ENCODE measurements around the gene SIGLEC9. TPM values are rescaled to one million over a fixed set of nuclear protein-coding genes. Genes with fewer than 3 reads are reported as not detected.

SIGLEC9 gene
- total and polyA plus RNA-seq, 8 donors = 0.19 to 4.1 (median 0.91) TPM

DNA sequence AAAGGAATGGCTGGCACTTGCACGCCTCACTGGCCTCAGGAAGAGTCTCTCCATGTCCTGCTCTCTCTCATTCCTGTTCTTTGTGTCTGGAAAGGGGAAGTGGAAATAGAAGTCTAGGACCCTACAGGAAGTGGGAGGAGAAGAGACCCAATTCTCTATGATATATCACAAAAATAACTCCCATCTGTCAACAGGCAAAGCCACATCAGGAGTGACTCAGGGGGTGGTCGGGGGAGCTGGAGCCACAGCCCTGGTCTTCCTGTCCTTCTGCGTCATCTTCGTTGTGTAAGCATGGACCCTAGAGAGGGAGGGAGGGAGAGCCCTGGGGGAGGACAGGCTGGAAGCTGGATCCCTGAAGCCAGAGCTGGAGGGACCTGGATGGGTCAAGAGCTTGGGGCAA, 3.0 kb downstream of the SIGLEC9 start:
- DNase-seq (peak in 1 of 6 donors; percentile 22), FAIRE-seq (no peak), ATAC-seq (peak in 3 of 4 donors; percentile 25 to 50 (median 45))
- Histone ChIP-seq H3K4me1 (no peaks in the 10 kb centered on the region), H3K36me3 (no peaks in the 10 kb centered on the region), H3K9me3 (no peaks in the 10 kb centered on the region), H3K4me3 (no peak overlapping the region), H3K27ac (no peak overlapping the region), H3K27me3 (no peaks in the 10 kb centered on the region)
- TF ChIP-seq, protein P1, sequence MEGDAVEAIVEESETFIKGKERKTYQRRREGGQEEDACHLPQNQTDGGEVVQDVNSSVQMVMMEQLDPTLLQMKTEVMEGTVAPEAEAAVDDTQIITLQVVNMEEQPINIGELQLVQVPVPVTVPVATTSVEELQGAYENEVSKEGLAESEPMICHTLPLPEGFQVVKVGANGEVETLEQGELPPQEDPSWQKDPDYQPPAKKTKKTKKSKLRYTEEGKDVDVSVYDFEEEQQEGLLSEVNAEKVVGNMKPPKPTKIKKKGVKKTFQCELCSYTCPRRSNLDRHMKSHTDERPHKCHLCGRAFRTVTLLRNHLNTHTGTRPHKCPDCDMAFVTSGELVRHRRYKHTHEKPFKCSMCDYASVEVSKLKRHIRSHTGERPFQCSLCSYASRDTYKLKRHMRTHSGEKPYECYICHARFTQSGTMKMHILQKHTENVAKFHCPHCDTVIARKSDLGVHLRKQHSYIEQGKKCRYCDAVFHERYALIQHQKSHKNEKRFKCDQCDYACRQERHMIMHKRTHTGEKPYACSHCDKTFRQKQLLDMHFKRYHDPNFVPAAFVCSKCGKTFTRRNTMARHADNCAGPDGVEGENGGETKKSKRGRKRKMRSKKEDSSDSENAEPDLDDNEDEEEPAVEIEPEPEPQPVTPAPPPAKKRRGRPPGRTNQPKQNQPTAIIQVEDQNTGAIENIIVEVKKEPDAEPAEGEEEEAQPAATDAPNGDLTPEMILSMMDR (IDR thresholded peaks at IDR 0.05) = no peak
- 64 to 76% methylated on average over 4 of the region's 4 CpGs for WGBS, 2 donors
- intact Hi-C loops (cut with DNase I) = no loop called here

DNA sequence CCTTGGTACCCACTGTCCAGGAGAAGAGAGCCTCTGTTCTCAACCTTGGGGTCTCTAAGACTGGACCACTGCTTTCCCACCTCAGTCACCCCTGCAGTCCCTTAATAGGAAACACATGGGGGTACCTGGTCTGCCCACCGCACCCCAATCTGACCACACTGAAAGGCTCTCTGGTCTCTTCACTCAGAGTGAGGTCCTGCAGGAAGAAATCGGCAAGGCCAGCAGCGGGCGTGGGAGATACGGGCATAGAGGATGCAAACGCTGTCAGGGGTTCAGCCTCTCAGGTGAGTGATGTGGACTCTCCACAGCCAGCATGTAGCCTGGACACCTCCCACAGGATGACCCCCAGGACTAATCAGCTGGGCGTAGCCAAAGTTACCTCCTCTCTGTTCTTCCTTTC, 3.5 kb downstream of the SIGLEC9 start:
- DNase-seq (peak in 1 of 6 donors; percentile 41), FAIRE-seq (no peak), ATAC-seq (no peak)
- TF ChIP-seq, protein P1 (IDR thresholded peaks at IDR 0.05) = no peak
- no peaks in the 10 kb centered on the region for H3K4me1 ChIP-seq
- 77 to 81% methylated on average over 7 of the region's 7 CpGs for WGBS, 2 donors
- H3K4me3 ChIP-seq = no peak overlapping the region
- no peaks in the 10 kb centered on the region for H3K36me3 ChIP-seq
- intact Hi-C loops (cut with DNase I) = no loop called here
- no peaks in the 10 kb centered on the region for H3K9me3 ChIP-seq
- H3K27me3 ChIP-seq = no peaks in the 10 kb centered on the region
- H3K27ac ChIP-seq = no peak overlapping the region

DNA sequence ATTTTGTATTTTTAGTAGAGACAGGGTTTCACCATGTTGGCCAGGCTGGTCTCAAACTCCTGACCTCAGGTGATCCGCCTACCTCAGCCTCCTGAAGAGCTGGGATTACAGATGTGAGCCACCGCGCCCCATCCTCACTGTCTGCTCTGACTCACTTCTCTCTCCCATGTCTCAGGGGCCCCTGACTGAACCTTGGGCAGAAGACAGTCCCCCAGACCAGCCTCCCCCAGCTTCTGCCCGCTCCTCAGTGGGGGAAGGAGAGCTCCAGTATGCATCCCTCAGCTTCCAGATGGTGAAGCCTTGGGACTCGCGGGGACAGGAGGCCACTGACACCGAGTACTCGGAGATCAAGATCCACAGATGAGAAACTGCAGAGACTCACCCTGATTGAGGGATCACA, 5.0 kb downstream of the SIGLEC9 start:
- no peak for ATAC-seq
- no peak for DNase-seq
- Histone ChIP-seq H3K4me3 (no peak overlapping the region), H3K27ac (no peak overlapping the region), H3K36me3 (no peaks in the 10 kb centered on the region), H3K9me3 (no peaks in the 10 kb centered on the region), H3K4me1 (no peaks in the 10 kb centered on the region), H3K27me3 (no peaks in the 10 kb centered on the region)
- TF ChIP-seq, protein P1 (IDR thresholded peaks at IDR 0.05) = no peak
- intact Hi-C loops (cut with DNase I) = no loop called here
- WGBS, 2 donors = 74 to 85% methylated on average over 8 of the region's 8 CpGs
- FAIRE-seq = no peak

DNA sequence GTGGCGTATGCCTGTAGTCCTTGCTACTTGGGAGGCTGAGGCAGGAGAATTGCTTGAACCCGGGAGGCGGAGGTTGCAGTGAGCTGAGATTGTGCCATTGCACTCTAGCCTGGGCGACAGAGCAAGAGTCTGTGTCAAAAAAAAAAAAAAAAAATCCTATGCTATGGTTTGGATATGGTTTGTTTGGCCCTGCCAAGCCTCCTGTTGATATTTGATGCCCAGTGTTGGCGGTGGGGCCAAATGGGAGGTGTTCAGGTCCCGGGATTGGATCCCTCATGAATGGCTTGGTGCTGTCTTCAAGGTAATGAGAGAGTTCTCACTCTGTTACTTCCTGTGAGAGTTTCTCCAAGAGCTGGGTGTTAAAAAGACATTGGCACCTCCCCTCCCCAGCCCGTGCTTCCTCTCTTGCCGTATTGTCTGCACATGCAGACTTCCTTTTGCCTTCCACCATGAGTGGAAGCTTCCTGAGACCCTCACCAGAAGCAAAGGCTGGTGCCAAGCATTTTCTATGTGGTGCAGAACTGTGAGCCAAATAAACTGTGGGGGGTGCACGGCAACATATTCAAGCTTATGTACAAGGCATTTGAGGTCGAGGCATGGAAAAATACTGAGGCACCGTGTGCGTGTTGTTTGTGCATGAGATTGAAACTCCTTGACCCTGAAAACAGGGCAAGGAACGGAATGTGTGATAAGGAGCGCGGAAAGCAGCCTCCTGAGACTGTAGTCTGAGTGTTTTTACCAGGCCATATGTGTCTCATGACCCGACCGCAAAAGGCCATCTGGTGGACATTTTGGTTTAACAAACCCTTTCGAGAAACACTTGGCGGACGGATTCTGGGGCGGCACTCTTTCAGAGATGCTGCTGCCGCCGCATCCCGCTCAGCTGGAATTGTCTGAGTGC, 7.3 kb downstream of the SIGLEC9 start:
- WGBS, 2 donors = 48 to 51% methylated on average over 24 of the region's 24 CpGs
- H3K27ac ChIP-seq = peak overlapping the region in 1 of 4 donors; percentile 19

More for the DNA sequence above, 7.3 kb downstream of the SIGLEC9 start:
- DNase-seq (no peak), ATAC-seq (peak in 3 of 4 donors; percentile 24 to 48 (median 42)), FAIRE-seq (no peak)
- Histone ChIP-seq H3K36me3 (no peaks in the 10 kb centered on the region), H3K27me3 (no peaks in the 10 kb centered on the region), H3K9me3 (no peaks in the 10 kb centered on the region), H3K4me1 (no peaks in the 10 kb centered on the region), H3K4me3 (no peak overlapping the region)
- TF ChIP-seq, protein P1 (IDR thresholded peaks at IDR 0.05) = no peak
- intact Hi-C loops (cut with DNase I) = no loop called here
